ENCODE results near the gene CACNA1H.

- TF ChIP-seq HNRNPK (IDR thresholded peaks at IDR 0.05; ENCODE audit: low read depth, low read length, poor library complexity, severe bottlenecking) (no peak), NR2C2 (CRISPR knock-in tag; IDR thresholded peaks at IDR 0.05) (no peak), NR2C2 (tag; IDR thresholded peaks at IDR 0.05) (no peak), PCBP1 (IDR thresholded peaks at IDR 0.05; ENCODE audit: low read depth, low read length, poor library complexity, severe bottlenecking) (no peak), CSDE1 (IDR thresholded peaks at IDR 0.05) (no peak)
- TF ChIP-seq, protein P1, sequence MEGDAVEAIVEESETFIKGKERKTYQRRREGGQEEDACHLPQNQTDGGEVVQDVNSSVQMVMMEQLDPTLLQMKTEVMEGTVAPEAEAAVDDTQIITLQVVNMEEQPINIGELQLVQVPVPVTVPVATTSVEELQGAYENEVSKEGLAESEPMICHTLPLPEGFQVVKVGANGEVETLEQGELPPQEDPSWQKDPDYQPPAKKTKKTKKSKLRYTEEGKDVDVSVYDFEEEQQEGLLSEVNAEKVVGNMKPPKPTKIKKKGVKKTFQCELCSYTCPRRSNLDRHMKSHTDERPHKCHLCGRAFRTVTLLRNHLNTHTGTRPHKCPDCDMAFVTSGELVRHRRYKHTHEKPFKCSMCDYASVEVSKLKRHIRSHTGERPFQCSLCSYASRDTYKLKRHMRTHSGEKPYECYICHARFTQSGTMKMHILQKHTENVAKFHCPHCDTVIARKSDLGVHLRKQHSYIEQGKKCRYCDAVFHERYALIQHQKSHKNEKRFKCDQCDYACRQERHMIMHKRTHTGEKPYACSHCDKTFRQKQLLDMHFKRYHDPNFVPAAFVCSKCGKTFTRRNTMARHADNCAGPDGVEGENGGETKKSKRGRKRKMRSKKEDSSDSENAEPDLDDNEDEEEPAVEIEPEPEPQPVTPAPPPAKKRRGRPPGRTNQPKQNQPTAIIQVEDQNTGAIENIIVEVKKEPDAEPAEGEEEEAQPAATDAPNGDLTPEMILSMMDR (IDR thresholded peaks at IDR 0.05 in 2 of 3, conservative IDR thresholded peaks at IDR 0.05 in 1 of 3; ENCODE audit: insufficient read depth in 2 of 3, low read depth in 1 of 3, low read length in 3 of 3), result peak in 2 of 3 experiments; percentile 24 to 25; a peak in 2 of 6 replicates
- TF ChIP-seq, protein P2, sequence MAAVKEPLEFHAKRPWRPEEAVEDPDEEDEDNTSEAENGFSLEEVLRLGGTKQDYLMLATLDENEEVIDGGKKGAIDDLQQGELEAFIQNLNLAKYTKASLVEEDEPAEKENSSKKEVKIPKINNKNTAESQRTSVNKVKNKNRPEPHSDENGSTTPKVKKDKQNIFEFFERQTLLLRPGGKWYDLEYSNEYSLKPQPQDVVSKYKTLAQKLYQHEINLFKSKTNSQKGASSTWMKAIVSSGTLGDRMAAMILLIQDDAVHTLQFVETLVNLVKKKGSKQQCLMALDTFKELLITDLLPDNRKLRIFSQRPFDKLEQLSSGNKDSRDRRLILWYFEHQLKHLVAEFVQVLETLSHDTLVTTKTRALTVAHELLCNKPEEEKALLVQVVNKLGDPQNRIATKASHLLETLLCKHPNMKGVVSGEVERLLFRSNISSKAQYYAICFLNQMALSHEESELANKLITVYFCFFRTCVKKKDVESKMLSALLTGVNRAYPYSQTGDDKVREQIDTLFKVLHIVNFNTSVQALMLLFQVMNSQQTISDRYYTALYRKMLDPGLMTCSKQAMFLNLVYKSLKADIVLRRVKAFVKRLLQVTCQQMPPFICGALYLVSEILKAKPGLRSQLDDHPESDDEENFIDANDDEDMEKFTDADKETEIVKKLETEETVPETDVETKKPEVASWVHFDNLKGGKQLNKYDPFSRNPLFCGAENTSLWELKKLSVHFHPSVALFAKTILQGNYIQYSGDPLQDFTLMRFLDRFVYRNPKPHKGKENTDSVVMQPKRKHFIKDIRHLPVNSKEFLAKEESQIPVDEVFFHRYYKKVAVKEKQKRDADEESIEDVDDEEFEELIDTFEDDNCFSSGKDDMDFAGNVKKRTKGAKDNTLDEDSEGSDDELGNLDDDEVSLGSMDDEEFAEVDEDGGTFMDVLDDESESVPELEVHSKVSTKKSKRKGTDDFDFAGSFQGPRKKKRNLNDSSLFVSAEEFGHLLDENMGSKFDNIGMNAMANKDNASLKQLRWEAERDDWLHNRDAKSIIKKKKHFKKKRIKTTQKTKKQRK (IDR thresholded peaks at IDR 0.05; ENCODE audit: borderline replicate concordance, low read depth, low read length), result no peak
- TF ChIP-seq, protein P3, sequence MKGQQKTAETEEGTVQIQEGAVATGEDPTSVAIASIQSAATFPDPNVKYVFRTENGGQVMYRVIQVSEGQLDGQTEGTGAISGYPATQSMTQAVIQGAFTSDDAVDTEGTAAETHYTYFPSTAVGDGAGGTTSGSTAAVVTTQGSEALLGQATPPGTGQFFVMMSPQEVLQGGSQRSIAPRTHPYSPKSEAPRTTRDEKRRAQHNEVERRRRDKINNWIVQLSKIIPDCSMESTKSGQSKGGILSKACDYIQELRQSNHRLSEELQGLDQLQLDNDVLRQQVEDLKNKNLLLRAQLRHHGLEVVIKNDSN (CRISPR knock-in tag; IDR thresholded peaks at IDR 0.05), result no peak
Observed at GRCh38 chr16:1150511-1150982, 2.4 kb upstream of the CACNA1H start.

Measured in K562 (cell line).